ENCODE results near the gene IDH3A. TPM values are rescaled to one million over a fixed set of nuclear protein-coding genes. Genes with fewer than 3 reads are reported as not detected.

IDH3A gene
- total and polyA plus RNA-seq, 4 experiments from 2014 or later = 39.7 to 69.1 (median 45.9) TPM

GRCh38 chr15:78140292-78140691, 8.9 kb upstream of the IDH3A start:
- intact Hi-C loops (cut with micrococcal nuclease) = no loop called here
- H3K36me3 ChIP-seq (ENCODE audit: insufficient read depth, low read length) = no peaks in the 10 kb centered on the region
- Mint-ChIP-seq H3K27me3 (peaks cover 0 to 1% of the 10 kb centered on the region in 2 donors), H3K4me3 (no peak overlapping the region), H3K4me1 (peaks cover 0 to 4% (median 1%) of the 10 kb centered on the region in 4 donors), H3K9me3 (no peaks in the 10 kb centered on the region), H3K27ac (no peak overlapping the region), H3K36me3 (peaks cover 0 to 4% of the 10 kb centered on the region in 2 donors)
- POLR2A ChIA-PET (ENCODE audit: partially characterized antibody) = interaction anchor here (0.7 to 1.6 kb wide), 2 partner anchors 9 to 10 kb away, joined by 3 to 6 read pairs; no protein-coding TSS in a partner anchor
- CTCF ChIA-PET (ENCODE audit: partially characterized antibody) = no interaction called here
- no peak for DNase-seq
- no peaks in the 10 kb centered on the region for H3K27me3 ChIP-seq (ENCODE audit: insufficient read depth, low read length)
- H3K9me3 ChIP-seq (ENCODE audit: control insufficient read depth in 1 of 2, low read length in 2 of 2) = no peaks in the 10 kb centered on the region
- no peak overlapping the region for H3K4me3 ChIP-seq (ENCODE audit: low read length in 2 of 2)
- H3K27ac ChIP-seq (ENCODE audit: low read depth, low read length) = no peak overlapping the region
- no peaks in the 10 kb centered on the region for H3K4me1 ChIP-seq (ENCODE audit: insufficient read depth, low read length)

GRCh38 chr15:78142332-78142731, 6.8 kb upstream of the IDH3A start:
- POLR2A ChIA-PET (ENCODE audit: partially characterized antibody) = no interaction called here
- no peak overlapping the region for H3K4me3 ChIP-seq (ENCODE audit: low read length in 2 of 2)
- H3K4me1 Mint-ChIP-seq = peaks cover under 1 to 6% (median 2%) of the 10 kb centered on the region in 4 donors
- H3K4me3 Mint-ChIP-seq = no peak overlapping the region
- H3K36me3 Mint-ChIP-seq = peaks cover 0 to 4% of the 10 kb centered on the region in 2 donors
- H3K4me1 ChIP-seq (ENCODE audit: insufficient read depth, low read length) = no peaks in the 10 kb centered on the region
- peak overlapping the region in 1 of 7 donors; percentile 3 for H3K27ac Mint-ChIP-seq
- no peaks in the 10 kb centered on the region for H3K36me3 ChIP-seq (ENCODE audit: insufficient read depth, low read length)
- intact Hi-C loops (cut with micrococcal nuclease) = no loop called here
- H3K27me3 Mint-ChIP-seq = no peaks in the 10 kb centered on the region
- no peaks in the 10 kb centered on the region for H3K9me3 ChIP-seq (ENCODE audit: control insufficient read depth in 1 of 2, low read length in 2 of 2)
- H3K9me3 Mint-ChIP-seq = no peaks in the 10 kb centered on the region
- no peak overlapping the region for H3K27ac ChIP-seq (ENCODE audit: low read depth, low read length)
- no peaks in the 10 kb centered on the region for H3K27me3 ChIP-seq (ENCODE audit: insufficient read depth, low read length)
- DNase-seq = no peak
- CTCF ChIA-PET (ENCODE audit: partially characterized antibody) = no interaction called here

- H3K4me3 ChIP-seq (ENCODE audit: low read length in 2 of 2) = no peak overlapping the region
- H3K4me1 ChIP-seq (ENCODE audit: insufficient read depth, low read length) = peaks cover 26% of the 10 kb centered on the region
- H3K9me3 ChIP-seq (ENCODE audit: control insufficient read depth in 1 of 2, low read length in 2 of 2) = no peaks in the 10 kb centered on the region
- H3K36me3 Mint-ChIP-seq = peaks cover 4 to 8% of the 10 kb centered on the region in 2 donors
- H3K9me3 Mint-ChIP-seq = peaks cover 0 to 3% (median 0%) of the 10 kb centered on the region in 8 donors
- DNase-seq = no peak
- H3K27ac Mint-ChIP-seq = no peak overlapping the region
- no peaks in the 10 kb centered on the region for H3K27me3 ChIP-seq (ENCODE audit: insufficient read depth, low read length)
- H3K4me1 Mint-ChIP-seq = peaks cover 20 to 35% (median 30%) of the 10 kb centered on the region in 4 donors
- ChIA-PET CTCF (ENCODE audit: partially characterized antibody) (interaction anchor here (1.9 kb wide), 1 partner anchor 15 kb away, joined by 9 read pairs; the partner anchor contains the start of gene CIB2), POLR2A (ENCODE audit: partially characterized antibody) (interaction anchor here (1.8 kb wide), 1 partner anchor 69 kb away, joined by 4 read pairs; the partner anchor contains the start of gene TBC1D2B)
- no peaks in the 10 kb centered on the region for H3K36me3 ChIP-seq (ENCODE audit: insufficient read depth, low read length)
- intact Hi-C loops (cut with micrococcal nuclease) = no loop called here
- no peaks in the 10 kb centered on the region for H3K27me3 Mint-ChIP-seq
- H3K4me3 Mint-ChIP-seq = peak overlapping the region in 1 of 8 donors; percentile 64
- no peak overlapping the region for H3K27ac ChIP-seq (ENCODE audit: low read depth, low read length)
Measured at GRCh38 chr15:78146425-78147154, 2.6 kb upstream of the IDH3A start.

- H3K27me3 Mint-ChIP-seq = no peaks in the 10 kb centered on the region
- intact Hi-C loops (cut with micrococcal nuclease) = no loop called here
Measured at GRCh38 chr15:78147566-78147965, 1.6 kb upstream of the IDH3A start.

GRCh38 chr15:78148392-78149067, 632 bp upstream of the IDH3A start:
- peaks cover 0 to 16% of the 10 kb centered on the region in 2 donors for H3K36me3 Mint-ChIP-seq
- Histone ChIP-seq H3K4me1 (ENCODE audit: insufficient read depth, low read length) (peaks cover 26% of the 10 kb centered on the region), H3K9me3 (ENCODE audit: control insufficient read depth in 1 of 2, low read length in 2 of 2) (no peaks in the 10 kb centered on the region), H3K4me3 (ENCODE audit: low read length in 2 of 2) (peak overlapping the region; percentile 63 to 68), H3K27ac (ENCODE audit: low read depth, low read length) (peak overlapping the region; percentile 74), H3K36me3 (ENCODE audit: insufficient read depth, low read length) (no peaks in the 10 kb centered on the region), H3K27me3 (ENCODE audit: insufficient read depth, low read length) (no peaks in the 10 kb centered on the region)
- H3K27ac Mint-ChIP-seq = peak overlapping the region; percentile 85 to 96 (median 93)
- ChIA-PET CTCF (ENCODE audit: partially characterized antibody) (interaction anchor here (0.7 to 1.9 kb wide), 6 partner anchors 14 to 182 kb away, joined by 3 to 10 read pairs (median 4); partner anchors contain the start of gene CIB2), POLR2A (ENCODE audit: partially characterized antibody) (interaction anchor here (0.6 to 3.3 kb wide), 14 partner anchors 12 to 724 kb away, joined by 3 to 32 read pairs (median 4); partner anchors contain the start of genes CIB2, DNAJA4, IREB2 and MORF4L1)
- intact Hi-C loops (cut with micrococcal nuclease) = loop anchor here (1.0 kb wide), 2 partner anchors 17 to 392 kb away; partner anchors contain the start of genes CIB2 and PSMA4
- peak overlapping the region; percentile 87 to 99 (median 93) for H3K4me3 Mint-ChIP-seq
- peaks cover 0 to 3% (median 0%) of the 10 kb centered on the region in 8 donors for H3K9me3 Mint-ChIP-seq
- no peak for DNase-seq
- H3K4me1 Mint-ChIP-seq = peaks cover 28 to 46% (median 38%) of the 10 kb centered on the region in 4 donors
- no peaks in the 10 kb centered on the region for H3K27me3 Mint-ChIP-seq

More at GRCh38 chr15:78147566-78147965, 1.6 kb upstream of the IDH3A start:
- H3K36me3 ChIP-seq (ENCODE audit: insufficient read depth, low read length) = no peaks in the 10 kb centered on the region
- CTCF ChIA-PET (ENCODE audit: partially characterized antibody) = interaction anchor here (0.8 to 1.9 kb wide), 5 partner anchors 13 to 181 kb away, joined by 3 to 10 read pairs (median 5); partner anchors contain the start of gene CIB2
- Mint-ChIP-seq H3K36me3 (peaks cover 0 to 9% of the 10 kb centered on the region in 2 donors), H3K27ac (peak overlapping the region in 4 of 7 donors; percentile 59 to 90 (median 69)), H3K9me3 (peaks cover 0 to 3% (median 0%) of the 10 kb centered on the region in 8 donors), H3K4me3 (peak overlapping the region; percentile 3 to 94 (median 65)), H3K4me1 (peaks cover 20 to 37% (median 31%) of the 10 kb centered on the region in 4 donors)
- POLR2A ChIA-PET (ENCODE audit: partially characterized antibody) = interaction anchor here (1.5 to 3.3 kb wide), 4 partner anchors 16 to 290 kb away, joined by 4 to 32 read pairs (median 7); partner anchors contain the start of genes CIB2, IREB2, SKIC8 and TBC1D2B
- no peaks in the 10 kb centered on the region for H3K9me3 ChIP-seq (ENCODE audit: control insufficient read depth in 1 of 2, low read length in 2 of 2)
- no peak overlapping the region for H3K4me3 ChIP-seq (ENCODE audit: low read length in 2 of 2)
- H3K27me3 ChIP-seq (ENCODE audit: insufficient read depth, low read length) = no peaks in the 10 kb centered on the region
- no peak for DNase-seq
- H3K27ac ChIP-seq (ENCODE audit: low read depth, low read length) = no peak overlapping the region
- peaks cover 26% of the 10 kb centered on the region for H3K4me1 ChIP-seq (ENCODE audit: insufficient read depth, low read length)

GRCh38 chr15:78149805-78150751, 916 bp downstream of the IDH3A start:
- POLR2A ChIA-PET (ENCODE audit: partially characterized antibody) = interaction anchor here (0.9 to 3.3 kb wide), 13 partner anchors 10 to 723 kb away, joined by 3 to 32 read pairs (median 3); partner anchors contain the start of genes CIB2, DNAJA4, IREB2 and MORF4L1
- Histone ChIP-seq H3K4me3 (ENCODE audit: low read length in 2 of 2) (peak overlapping the region; percentile 38 to 68), H3K27ac (ENCODE audit: low read depth, low read length) (peak overlapping the region; percentile 74), H3K27me3 (ENCODE audit: insufficient read depth, low read length) (no peaks in the 10 kb centered on the region), H3K36me3 (ENCODE audit: insufficient read depth, low read length) (no peaks in the 10 kb centered on the region), H3K9me3 (ENCODE audit: control insufficient read depth in 1 of 2, low read length in 2 of 2) (no peaks in the 10 kb centered on the region), H3K4me1 (ENCODE audit: insufficient read depth, low read length) (peaks cover 26% of the 10 kb centered on the region)
- CTCF ChIA-PET (ENCODE audit: partially characterized antibody) = interaction anchor here (0.6 to 1.5 kb wide), 3 partner anchors 45 to 194 kb away, joined by 3 to 4 read pairs (median 3); no protein-coding TSS in a partner anchor
- Mint-ChIP-seq H3K4me3 (peak overlapping the region; percentile 87 to 96 (median 94)), H3K36me3 (peaks cover 0 to 16% of the 10 kb centered on the region in 2 donors), H3K27ac (peak overlapping the region; percentile 24 to 96 (median 91)), H3K9me3 (peaks cover 0 to 3% (median 0%) of the 10 kb centered on the region in 8 donors), H3K27me3 (no peaks in the 10 kb centered on the region), H3K4me1 (peaks cover 28 to 46% (median 38%) of the 10 kb centered on the region in 4 donors)
- DNase-seq = no peak
- intact Hi-C loops (cut with micrococcal nuclease) = loop anchor here (1.0 kb wide), 2 partner anchors 19 to 390 kb away; partner anchors contain the start of genes CIB2 and PSMA4
